Hepatocyte (in vitro differentiated cells): Measurements from ENCODE around the gene BAIAP3.

Source experiments
- EZH2 ChIP-seq: fragments of 200-600 bp; sonication (generic); IDR thresholded peaks from 2 replicates; pipeline ENCODE4 v1.6.1; 2016; ENCODE audit warnings: antibody characterized with exemption, mild to moderate bottlenecking, borderline replicate concordance
- TF ChIP-seq, protein P1 (sequence below): fragments of 200-600 bp; sonication (generic); IDR thresholded peaks from 2 replicates; pipeline ENCODE4 v1.5.1; 2016; ENCODE audit warnings: antibody characterized with exemption, mild to moderate bottlenecking; ENCODE audit not compliant: poor library complexity

DNA sequence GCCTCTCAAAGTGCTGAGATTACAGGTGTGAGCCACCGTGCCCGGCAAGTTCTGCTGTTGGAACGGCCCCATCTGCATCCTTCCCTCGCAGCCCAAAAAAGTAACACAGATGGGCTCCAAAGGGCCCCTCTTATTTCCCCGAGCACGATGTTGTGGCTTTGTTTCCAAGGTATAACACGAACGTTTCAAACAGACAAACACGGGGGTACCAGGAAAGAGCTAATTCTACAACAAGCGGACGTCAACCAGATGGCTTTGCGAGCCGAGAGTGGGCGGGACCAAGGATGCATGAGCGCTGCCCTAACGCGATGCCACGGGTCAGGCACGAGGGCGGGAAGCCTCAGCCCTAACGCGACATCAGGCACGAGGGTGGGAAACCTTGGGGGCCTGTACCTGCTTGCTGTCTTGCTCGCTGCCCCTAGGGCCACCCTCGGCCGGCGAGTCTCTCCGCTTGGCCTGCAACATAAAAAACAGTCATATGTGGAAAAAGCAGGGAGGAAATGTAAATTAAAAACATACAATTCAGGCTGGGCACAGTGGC lies 56.9 kb downstream of the BAIAP3 start:
- TF ChIP-seq, protein P1, sequence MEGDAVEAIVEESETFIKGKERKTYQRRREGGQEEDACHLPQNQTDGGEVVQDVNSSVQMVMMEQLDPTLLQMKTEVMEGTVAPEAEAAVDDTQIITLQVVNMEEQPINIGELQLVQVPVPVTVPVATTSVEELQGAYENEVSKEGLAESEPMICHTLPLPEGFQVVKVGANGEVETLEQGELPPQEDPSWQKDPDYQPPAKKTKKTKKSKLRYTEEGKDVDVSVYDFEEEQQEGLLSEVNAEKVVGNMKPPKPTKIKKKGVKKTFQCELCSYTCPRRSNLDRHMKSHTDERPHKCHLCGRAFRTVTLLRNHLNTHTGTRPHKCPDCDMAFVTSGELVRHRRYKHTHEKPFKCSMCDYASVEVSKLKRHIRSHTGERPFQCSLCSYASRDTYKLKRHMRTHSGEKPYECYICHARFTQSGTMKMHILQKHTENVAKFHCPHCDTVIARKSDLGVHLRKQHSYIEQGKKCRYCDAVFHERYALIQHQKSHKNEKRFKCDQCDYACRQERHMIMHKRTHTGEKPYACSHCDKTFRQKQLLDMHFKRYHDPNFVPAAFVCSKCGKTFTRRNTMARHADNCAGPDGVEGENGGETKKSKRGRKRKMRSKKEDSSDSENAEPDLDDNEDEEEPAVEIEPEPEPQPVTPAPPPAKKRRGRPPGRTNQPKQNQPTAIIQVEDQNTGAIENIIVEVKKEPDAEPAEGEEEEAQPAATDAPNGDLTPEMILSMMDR = no peak
- no peak for TF ChIP-seq EZH2
